Measurements from ENCODE around the gene MIER3. TPM values are rescaled to one million over a fixed set of nuclear protein-coding genes. Genes with fewer than 3 reads are reported as not detected.

MIER3 gene
- total RNA-seq, 1 experiment from 2014 or later: 49.3 TPM

DNA sequence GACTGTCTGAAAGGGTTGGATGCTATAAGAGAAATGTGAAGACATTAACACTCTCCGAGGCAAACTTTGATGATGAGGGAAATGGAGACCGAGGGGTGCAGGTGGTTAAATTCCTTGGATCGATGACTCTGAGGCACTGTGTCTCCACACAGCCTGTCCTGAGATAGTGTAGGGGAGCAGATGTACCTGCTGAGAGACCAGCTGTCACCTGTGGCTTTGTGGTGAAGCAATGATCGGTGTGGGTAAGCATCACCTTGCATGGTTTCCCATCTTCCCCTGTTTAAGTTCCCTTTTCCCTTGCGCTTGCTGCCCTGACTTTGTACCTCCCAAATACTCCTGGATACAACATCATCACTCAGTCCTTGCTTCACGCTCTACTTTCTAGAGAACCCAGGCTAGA is 9.8 kb upstream of the MIER3 start:
- no peak for DNase-seq (ENCODE audit: low read depth)

DNA sequence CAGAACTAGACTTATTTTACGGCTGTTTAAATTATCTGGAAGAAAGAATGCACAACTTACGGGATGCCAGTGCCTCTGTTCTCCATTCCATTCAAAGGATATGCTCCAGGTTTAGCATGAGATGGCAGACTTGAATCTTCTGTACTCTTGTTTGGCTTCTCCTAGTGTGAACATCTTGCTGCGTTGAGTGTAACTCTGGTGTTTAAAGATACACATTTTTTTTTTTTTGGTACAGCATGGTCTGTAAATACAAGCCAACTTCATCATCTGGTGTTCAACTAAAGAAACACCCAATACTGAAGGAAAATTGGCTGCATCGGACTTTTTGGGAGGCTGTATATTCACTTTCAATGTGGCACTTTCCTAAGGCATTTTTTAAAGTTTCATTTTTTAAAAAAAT is 7.4 kb upstream of the MIER3 start:
- no peak for DNase-seq (ENCODE audit: low read depth)

DNA sequence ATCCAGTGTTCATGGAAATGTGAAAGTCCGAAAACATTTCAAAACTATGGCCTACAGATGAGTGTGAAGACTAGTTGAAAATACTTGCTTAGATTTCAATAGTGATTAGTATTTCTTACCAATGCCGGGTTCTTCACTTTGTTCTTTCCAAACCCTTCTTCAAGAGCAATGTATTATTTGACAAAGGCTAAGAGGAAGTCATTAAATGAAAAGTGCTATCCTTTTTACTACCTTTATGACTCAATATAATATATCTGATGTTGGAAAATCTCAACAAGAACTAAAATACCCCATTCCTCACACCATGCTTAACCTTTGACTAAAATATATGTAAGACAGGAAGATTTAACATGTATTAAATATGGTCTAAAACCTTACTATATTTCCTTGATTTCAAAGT is 6.7 kb upstream of the MIER3 start:
- no peak for DNase-seq (ENCODE audit: low read depth)

DNA sequence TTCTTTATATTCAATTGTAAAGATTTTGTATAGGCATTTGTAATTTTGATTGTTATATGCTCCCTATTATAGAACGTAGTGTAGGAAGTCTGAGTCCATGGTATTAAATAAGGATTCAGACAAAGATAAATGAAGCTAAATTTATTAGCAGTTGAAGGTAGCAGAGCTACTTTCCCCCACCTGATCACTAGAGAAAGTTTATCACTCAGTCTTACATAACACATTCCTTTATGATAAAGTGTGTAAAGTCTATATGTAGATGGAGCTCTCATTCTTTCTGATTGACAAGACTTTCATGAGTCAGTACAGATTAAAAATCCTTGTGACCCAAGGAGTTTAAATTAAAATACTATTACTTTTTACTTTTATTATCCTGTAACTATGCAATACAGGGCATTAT is 2.3 kb upstream of the MIER3 start:
- no peak for DNase-seq (ENCODE audit: low read depth)

DNA sequence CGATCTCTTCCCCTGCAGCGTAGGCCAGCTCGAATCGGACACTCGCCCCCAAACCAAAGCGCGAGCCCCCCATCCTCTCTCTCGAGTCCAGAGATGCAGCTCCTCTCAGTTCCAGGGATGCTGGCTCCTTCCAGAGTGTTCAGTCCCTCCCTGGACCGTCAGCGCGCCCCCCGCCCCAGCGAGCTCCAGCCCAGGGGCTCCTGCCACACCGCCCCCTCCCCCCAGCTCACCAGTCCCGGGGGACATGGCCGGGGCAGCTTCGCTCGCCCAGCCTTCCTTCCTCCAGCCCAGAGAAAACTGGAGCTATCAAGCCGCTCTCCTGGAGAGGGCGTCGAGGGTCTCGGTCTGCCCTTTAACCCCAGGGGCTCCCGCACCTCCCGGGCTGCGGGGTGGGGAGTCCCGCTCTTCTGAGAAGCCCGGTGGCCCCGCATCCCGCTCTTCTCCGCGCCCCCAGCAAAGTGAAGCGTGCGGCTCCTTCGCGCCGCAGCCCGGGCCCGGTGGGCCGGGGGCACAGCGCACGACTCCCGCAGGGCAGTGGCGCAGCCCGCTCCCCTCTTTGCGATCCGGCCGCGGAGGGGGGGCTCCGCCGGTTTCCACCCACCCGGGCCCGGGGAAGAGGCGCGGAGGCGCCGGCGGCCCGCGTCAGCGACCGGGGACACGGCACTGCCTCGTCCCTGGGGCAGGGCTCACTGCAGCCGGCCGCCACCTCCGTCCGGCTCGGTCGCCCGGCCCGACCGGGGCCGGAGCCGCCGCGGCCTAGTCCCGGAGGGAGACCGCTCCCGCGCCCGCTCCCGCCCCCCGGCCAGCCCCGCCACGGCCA is 587 bp downstream of the MIER3 start:
- DNase-seq (ENCODE audit: low read depth): peak; percentile 21

DNA sequence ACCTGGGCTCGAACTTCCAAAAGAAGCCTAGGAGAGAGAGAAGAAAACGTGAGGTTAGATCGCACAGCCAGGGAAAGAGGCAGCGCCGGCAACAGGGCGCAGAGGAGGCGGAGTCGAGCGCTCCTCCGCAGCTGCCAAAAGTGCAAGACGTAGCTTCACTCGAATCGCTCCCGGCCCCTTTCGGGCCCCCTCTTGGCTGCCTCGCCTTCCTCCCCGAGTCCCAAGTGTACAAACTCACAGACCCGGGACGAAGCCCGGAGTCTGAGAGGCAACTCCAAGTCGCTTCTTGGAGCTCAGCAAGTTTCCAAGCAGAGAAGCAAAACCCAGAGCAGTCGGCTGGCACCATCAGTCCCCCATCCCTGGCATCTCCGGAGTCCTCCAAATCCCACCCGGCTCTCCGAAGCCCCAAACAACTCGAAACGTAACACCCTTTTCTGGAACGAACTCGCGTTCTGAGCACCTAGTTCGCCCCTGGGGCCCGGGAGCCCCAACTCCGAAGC is 1.2 kb downstream of the MIER3 start:
- peak; percentile 67 for DNase-seq (ENCODE audit: low read depth)

DNA sequence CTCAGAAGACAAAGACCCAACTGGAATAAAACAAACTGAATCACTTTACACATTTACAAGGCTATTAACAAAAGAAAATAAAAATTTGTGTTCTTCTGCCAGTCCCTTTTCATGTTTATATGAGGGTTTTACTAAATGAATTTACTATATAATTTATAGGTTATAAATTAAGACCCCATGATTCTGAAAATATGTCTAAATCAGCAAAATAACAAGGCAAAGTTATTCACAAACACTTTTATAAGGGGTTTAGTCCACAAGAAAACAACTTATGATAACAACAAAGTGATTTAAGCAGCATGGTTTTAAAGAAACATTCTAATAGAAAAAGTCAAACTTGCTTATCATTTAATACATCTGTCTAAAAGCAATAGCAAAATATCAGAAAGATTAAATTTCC is 4.9 kb downstream of the MIER3 start:
- DNase-seq (ENCODE audit: low read depth): no peak

DNA sequence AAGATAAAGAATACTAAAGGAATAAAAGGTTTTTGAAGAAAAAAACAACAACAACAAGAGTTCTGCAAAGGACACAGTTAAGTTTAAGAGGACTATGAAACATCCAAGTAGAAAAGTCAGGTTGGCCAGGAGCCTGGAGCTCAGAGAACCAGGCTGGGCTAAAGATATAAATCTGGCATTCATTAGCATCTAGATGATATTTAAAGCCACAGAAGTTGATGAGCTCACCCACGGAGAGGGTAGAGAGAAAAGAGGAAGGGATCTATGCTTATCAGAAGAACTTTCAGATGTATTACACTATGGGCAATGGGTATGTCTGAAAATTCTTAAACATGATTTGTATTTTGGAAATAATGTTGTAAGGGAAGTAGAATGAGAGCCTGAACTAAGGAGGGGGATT is 9.9 kb downstream of the MIER3 start:
- peak; percentile 11 for DNase-seq (ENCODE audit: low read depth)

DNA sequence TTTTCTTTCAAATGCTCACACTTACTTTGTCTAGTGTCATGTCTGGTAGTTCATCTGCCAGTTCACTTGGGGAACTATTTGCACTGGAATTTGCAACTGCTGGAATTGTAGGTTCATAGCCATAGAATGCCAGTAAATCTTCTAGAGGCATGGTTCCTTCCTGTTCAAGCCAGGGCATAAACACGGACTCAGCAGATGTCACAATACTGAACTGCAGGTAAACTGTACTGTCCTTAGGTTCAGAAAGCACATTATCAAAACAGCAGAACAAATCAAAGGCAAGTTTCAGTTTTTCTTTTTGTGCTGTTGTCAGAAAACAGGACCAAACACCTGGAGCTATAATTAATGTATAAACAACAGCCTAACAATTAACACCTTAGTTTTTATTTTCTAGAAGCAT is 13.1 kb downstream of the MIER3 start:
- DNase-seq (ENCODE audit: low read depth): no peak

DNA sequence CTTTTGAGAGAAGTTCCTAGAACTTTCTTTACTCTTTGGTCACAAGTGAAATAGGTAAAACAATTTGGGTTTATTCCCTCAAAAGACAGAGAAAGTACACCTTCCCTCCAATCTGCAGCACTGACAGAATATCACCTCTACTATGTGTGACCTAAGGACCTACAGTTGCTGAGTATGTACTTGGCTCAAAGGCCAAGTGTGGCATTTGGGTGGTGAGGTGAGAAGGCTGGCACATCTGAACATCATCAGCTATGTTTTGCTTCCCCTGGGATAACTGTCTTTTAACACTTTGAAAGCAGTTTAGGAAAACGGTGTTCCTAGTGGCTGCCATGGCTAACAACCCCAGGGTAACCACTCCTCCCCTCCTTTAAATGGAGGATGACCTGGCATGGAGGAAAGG is 17.6 kb downstream of the MIER3 start:
- no peak for DNase-seq (ENCODE audit: low read depth)

DNA sequence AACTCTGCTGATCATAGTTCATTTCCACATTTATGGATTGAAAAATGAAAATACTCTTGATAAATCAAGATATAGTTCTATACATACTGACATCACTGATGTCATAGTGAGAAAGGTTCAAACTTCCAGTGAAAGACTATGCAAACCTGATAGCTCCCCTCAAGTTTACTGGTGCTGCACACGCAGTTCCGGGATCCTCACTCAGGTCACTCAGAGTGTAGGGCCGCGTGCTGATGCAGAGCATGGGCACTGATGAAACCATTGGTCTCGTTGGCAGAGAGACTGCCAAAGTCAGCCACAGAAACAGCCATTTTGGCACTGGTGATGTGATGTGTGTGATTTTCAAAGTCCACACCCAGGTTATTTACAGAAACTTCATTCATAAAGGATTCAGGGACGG is 29.0 kb downstream of the MIER3 start:
- no peak for DNase-seq (ENCODE audit: low read depth)

DNA sequence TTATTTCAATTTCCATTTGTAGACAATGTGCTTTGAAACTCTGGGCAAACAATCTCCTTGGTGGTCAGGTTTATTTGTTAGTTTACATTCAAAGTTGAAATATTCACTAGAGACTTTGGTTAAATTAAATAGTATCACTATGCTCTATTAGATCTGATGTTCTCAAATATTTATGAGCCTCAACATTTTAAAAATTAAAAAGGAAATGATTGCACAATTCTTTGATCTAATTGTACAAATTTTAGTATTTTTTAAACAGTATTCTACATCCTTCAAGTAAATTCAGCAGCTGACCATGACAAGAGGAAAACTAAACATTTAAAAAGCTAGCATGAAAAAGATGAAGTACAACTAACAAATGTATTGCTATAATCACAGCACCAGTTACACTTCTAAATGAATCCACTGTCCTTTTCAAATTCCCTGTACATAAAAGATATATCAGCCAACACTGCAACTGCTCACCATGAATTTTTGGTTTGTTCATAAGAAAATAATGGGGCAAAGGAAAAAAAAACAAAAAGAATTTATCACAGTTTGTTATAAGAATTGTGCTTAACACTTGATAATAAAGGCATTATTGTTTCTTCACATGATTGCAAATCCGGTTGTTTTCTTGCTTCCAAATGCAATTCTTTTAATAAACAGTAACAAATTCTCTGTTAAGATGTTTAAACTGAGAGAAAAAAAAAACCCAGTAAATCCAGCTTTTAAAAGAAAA is 31.8 kb downstream of the MIER3 start:
- no peak for DNase-seq (ENCODE audit: low read depth)

DNA sequence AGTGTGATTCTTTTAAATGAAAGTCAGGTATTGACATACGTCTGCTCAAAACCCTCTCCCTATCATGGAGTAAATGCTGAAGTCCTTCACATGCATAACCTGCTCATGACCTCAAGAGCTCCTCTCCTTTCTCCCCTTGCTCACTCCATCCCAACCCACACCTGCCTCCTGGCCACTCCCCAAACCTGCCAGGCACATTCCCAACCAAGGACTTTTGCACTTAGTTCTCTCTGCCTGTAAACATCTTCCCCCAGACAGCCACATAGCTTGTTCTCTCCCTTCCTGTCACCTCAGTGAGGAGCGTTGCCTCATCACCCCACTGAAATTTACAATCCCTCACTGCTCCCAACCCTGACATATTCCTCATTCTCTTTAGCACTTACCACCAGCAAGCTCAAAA is 33.9 kb downstream of the MIER3 start:
- no peak for DNase-seq (ENCODE audit: low read depth)

DNA sequence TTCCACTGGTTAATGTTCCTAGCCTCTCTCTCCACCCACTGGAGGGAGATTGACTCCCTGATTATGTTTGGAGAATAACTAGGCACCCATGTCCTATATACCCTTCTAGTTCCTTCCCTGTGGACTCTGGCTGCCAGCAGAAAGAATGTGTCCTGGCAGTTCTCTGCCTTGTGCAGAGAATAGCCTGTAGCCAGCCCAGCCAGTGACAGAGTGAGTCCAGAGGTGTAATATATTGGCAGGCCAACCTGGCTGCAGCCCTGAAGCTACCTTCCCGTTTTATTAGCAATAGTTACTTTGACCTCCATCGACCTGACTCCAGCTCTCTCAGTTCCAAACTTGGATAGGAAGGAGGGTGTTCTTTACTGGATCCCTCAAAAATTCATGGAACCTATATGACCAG is 34.4 kb downstream of the MIER3 start:
- no peak for DNase-seq (ENCODE audit: low read depth)

DNA sequence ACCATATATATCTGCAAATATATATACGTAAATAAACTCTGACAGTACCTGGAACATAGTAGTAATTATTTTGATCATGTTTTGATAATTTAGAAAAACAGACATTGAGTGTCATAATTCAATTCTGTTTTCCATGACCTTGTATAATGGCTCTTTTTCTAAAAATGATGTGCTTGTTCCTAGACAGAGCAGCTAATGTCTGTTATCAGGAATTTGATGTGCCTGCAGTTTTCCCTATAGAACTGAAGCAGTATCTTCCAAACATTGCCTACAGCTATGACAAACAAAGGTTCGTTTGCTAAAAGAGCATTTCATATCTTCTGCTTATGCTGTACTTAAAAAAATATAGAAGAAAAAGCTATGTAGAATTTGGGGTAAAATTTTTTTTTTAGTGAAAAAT is 37.2 kb downstream of the MIER3 start:
- no peak for DNase-seq (ENCODE audit: low read depth)

DNA sequence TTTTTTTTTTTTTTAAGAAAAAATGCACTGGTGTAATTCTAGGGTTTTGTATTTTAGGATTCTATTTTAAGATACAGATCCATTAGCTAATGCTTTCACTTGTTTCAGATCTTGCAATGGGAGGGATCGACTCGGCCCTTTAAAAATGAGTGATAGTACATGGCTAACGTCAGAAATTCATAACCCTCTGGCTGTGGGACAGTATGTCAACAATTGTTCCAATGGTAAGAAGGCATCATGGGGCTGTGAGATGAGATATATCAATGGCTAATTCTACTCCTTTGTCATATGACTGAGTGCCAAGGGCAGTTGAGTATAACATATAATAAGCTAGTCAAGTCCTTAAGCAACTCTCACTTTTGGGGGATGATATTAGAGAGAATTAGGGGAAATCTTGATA is 38.2 kb downstream of the MIER3 start:
- DNase-seq (ENCODE audit: low read depth): no peak

DNA sequence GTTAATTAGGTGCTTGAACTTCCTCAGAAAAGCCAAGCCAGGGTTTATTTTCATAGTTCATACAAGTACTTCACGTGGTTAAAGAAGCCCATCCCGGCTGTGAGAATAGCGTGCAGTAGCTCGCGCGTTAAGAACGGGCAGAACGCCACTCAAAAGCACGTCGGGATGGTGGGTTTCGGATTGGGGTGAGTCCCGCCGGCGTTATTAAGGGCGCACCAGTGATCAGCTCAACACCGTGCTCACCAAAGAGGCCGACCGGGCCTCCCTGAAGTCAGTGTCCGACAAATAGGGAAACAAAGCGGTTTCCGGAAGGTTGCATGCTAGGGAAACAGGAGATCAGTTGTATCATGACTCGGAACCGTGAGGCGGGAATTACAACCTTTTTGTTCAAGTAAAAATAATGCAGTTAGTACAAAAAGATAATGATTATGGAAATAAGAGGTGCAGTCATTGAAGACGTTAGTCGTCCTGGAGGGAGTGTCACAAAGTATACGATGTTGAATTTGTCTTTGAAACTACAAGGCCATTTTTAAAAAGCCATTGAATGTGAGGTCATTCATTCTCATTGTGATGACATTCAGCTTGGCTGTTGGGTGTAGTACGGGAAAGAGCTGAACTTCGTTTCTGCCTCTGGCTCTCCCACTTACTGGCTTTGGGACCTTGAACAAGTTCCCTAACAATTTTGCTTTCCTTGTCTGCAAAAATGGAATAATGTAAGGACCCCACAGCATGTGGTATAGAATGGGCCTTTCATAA is 41.5 kb downstream of the MIER3 start:
- DNase-seq (ENCODE audit: low read depth): peak; percentile 59

DNA sequence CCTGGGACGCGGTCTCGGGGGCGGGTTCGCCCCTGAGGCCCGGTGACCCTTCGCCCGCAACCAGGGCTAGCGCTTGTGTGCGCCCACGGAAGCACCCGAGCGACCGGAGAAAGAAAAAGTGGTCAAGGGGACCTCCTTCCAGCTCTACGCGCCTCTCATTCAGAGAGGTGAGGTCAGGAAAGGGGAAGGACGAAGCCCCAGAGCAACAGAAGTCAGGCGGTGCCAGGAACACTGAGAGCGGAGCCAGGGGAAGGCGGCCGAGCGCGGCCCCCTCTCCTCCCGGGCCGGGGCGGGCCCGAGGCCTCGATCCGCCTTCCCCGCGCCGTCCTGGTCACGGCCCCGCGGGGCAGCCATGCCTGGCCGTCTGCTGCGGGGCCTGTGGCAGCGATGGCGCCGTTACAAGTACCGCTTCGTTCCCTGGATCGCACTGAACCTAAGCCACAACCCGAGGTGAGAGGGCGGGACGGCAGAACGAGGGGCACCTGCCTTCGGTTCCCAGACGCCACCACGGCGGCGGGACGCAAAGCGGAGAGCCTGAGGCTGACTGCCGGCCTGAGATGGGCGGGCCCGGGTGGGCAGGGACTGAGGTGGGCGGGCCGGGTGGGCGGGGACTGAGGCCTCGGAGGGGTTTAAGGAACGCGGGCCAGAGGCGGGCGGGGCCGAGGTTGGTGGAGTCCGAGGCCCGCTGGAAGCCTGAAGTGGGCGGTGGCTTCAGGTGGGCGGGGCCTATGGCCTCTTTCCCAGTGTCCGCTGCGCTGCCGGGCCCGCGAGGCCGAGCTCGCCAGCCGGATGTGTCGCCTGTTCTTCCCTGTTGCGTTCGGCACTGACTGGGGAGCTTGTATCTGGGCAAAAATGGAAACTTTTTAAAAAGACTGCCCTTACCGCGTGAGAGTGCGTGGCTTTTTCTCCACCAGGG is 42.4 kb downstream of the MIER3 start, which contains the start of gene SETD9:
Gene SETD9 (plus strand): TSS at position 303 of the 916 bp plus-strand sequence. CDS start 50 bp downstream, at position 353.
- peak; percentile 96 for DNase-seq (ENCODE audit: low read depth)

DNA sequence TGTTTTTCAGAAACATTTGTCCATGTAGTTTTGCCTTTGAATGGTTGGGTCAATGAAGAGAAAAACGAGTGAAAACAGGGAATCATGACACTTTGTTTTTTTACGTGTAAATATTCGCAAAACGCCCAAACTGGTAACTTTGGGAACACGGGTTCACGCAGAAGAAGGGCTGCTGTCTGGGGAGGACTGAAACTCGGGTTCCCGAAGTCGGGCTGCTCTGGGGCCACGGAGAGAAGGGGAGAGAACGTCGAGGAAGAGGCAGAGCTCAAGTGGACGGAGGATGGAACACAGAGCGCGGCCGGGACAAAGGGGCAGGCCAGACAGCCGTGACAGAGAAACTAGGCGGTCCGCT is 43.0 kb downstream of the MIER3 start:
- no peak for DNase-seq (ENCODE audit: low read depth)

DNA sequence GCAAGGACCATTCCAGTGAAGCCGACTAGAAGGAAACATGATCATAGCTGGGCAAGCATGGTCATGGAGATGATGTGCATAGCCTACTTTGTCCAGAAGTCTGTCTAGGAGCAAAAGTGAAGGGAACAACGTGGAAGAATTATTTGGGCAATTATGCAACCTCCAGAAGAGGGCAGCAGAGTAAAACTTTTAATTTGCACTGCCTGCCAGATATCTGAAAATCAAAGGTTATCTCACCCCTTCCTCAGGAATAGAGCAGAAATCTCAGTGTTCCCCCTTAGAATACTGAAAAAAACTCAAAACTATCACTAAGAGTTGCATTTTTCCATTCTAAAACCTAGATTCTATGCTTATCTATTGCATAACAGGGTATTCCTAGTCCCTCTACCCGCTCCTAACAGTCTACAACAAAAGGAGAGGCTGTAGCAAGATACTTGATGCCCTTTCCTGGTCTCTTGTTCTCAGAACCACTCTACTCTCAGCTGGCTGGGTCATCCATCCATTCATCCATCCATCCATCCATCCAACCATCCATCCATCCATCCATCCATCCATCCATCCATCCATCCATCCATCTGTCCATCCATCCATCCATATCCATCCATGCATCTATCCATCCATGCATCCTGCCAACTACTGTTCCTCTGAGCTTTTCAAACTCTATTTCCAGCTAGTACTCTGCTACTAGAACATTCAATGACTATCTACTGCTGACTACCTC is 50.9 kb downstream of the MIER3 start:
- DNase-seq (ENCODE audit: low read depth): peak; percentile 47

DNA sequence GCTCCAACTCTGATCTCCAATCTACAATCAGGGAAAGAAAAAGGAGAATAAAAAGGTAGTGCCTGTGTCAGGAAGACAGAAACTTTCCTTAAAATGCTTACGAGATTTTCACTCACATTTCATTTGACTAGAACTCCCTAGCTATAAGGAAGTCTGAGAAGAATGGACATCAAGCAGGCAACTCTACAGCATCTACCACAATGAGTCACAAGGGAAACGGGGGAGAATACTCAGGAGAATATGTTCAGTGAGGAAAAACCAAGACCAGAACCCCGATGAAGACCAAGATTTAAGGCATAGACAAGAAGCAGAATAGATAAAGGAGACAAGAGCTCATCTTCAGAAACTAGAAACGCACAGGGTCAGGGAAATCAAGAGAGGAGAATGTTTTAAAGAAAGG is 51.5 kb downstream of the MIER3 start:
- peak; percentile 49 for DNase-seq (ENCODE audit: low read depth)
